ENCODE results near the gene PGS1. TPM values are rescaled to one million over a fixed set of nuclear protein-coding genes. Genes with fewer than 3 reads are reported as not detected.
A peak's percentile ranks its signal among the peaks of the same experiment; 100 is the strongest.

Gene PGS1
- polyA plus RNA-seq, 3 donors from 2014 or later: 17.0 to 27.5 (median 27.2) TPM

DNA sequence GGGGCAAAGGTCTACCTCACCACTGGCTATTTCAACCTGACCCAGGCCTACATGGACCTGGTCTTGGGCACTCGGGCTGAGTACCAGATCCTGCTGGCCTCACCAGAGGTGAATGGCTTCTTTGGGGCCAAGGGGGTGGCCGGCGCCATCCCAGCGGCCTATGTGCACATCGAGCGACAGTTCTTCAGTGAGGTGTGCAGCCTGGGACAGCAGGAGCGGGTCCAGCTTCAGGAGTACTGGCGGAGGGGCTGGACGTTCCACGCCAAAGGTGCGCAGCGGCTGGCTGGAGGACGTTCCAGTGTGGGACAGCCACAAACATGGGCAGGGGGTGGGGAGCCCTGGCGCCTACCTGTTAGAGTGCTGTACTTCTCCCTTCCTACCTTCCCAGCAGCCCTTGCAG, 25.4 kb downstream of the PGS1 start:
- Mint-ChIP-seq H3K9me3 (peaks cover 0 to 1% (median 0%) of the 10 kb centered on the region in 6 donors), H3K36me3 (peaks cover 9 to 25% (median 14%) of the 10 kb centered on the region in 3 donors), H3K27ac (no peak overlapping the region), H3K4me1 (peaks cover 13 to 21% of the 10 kb centered on the region in 2 donors), H3K27me3 (ENCODE audit: low read depth in 3 of 3) (no peaks in the 10 kb centered on the region), H3K4me3 (no peak overlapping the region)
- no peak for DNase-seq

DNA sequence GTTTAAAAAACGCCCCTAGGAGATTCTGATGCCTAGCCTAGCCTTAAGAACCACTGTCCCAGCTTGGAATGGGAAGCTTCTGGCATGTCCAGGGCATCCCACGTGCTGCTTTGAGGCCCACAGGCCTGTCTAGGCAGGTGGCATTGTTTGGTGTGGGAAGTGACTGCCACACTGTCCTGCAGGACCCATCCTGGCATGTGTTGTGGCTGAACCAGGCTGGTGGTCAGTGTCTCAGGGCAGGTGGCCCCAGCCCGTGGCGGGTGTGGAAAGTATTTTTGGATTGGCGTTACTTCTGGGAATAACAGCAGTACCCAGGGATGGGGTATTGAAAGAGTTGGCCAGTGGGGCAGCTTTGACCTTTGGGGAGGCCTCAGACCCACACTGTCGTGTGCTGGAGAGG, 27.9 kb downstream of the PGS1 start:
- H3K27ac Mint-ChIP-seq: no peak overlapping the region
- peaks cover 0 to under 1% (median 0%) of the 10 kb centered on the region in 3 donors for H3K27me3 Mint-ChIP-seq (ENCODE audit: low read depth in 3 of 3)
- DNase-seq: no peak
- peaks cover 28 to 29% of the 10 kb centered on the region in 2 donors for H3K4me1 Mint-ChIP-seq
- peaks cover 0 to 1% (median 0%) of the 10 kb centered on the region in 6 donors for H3K9me3 Mint-ChIP-seq
- H3K4me3 Mint-ChIP-seq: no peak overlapping the region
- H3K36me3 Mint-ChIP-seq: peaks cover 3 to 16% (median 14%) of the 10 kb centered on the region in 3 donors

DNA sequence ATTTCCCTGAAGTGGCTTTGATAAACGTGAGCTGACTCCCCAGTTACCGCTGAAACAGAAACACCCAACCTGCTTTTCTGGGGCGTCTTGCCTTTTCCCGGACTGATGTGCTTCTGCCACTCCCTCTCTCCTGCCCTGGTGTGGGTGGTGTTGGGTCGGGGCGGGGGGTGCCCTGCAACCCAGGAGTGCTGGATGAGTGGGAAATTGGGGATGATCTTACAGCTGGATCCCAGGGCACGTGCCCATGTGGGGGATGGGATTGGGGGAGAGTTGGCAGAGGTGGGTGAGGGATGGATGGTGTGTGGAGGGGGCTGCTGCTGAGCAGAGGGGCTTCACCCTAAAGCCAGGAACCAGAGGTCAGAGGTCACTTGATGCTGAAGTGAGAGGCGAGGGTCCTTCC, 28.5 kb downstream of the PGS1 start:
- Mint-ChIP-seq H3K27ac (no peak overlapping the region), H3K4me1 (peaks cover 28 to 30% of the 10 kb centered on the region in 2 donors)
- no peak for DNase-seq

GRCh38 chr17:78407387-78408000, 29.0 kb downstream of the PGS1 start:
- peak overlapping the region in 4 of 6 donors; percentile 3 to 64 (median 48) for H3K27ac Mint-ChIP-seq
- H3K36me3 Mint-ChIP-seq: peaks cover 0 to 10% (median 8%) of the 10 kb centered on the region in 3 donors

More for the DNA sequence above, 28.5 kb downstream of the PGS1 start:
- no peak overlapping the region for H3K4me3 Mint-ChIP-seq
- H3K9me3 Mint-ChIP-seq: peaks cover 0 to 1% (median 0%) of the 10 kb centered on the region in 6 donors
- H3K27me3 Mint-ChIP-seq (ENCODE audit: low read depth in 3 of 3): peaks cover 0 to 1% (median 0%) of the 10 kb centered on the region in 3 donors
- H3K36me3 Mint-ChIP-seq: peaks cover 0 to 14% (median 12%) of the 10 kb centered on the region in 3 donors

DNA sequence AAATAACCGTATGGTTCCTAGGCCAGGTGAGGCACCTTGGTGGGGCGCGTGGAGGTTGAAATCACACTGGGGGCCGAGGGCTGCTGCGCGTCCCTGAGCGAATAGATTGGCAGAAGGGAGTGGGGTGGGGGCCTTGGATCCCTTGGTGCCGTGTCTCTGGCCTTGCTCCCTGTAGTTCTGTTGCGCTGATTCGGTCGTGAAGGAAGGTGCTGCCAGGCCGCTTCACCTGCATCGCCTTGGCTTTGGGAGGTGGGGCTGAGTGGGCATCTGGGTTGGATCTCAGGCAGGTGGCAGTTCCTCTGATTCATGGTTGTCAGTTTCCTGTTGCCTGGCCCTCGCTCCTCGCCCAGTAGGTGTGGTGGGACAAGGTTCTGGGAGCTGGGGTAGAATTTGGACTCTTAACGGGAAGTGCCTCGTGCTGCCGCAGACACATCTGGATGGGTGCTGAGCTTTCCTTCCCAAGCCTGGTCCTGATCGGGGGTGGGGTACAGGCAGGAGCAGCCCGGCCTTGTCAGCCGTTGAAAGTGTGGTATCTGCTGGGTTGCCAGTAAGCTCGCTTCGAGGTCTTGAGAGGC, 30.1 kb downstream of the PGS1 start:
- Mint-ChIP-seq H3K4me3 (peak overlapping the region in 1 of 5 donors; percentile 2), H3K36me3 (peaks cover 0 to under 1% (median 0%) of the 10 kb centered on the region in 3 donors)

More at GRCh38 chr17:78407387-78408000, 29.0 kb downstream of the PGS1 start:
- Mint-ChIP-seq H3K4me1 (peaks cover 34 to 35% of the 10 kb centered on the region in 2 donors), H3K4me3 (no peak overlapping the region), H3K27me3 (ENCODE audit: low read depth in 3 of 3) (peaks cover 0 to 1% (median 0%) of the 10 kb centered on the region in 3 donors), H3K9me3 (peaks cover 0 to 1% (median 0%) of the 10 kb centered on the region in 6 donors)
- no peak for DNase-seq

GRCh38 chr17:78409191-78409928, 30.9 kb downstream of the PGS1 start:
- H3K4me1 Mint-ChIP-seq: peaks cover 52 to 54% of the 10 kb centered on the region in 2 donors
- H3K36me3 Mint-ChIP-seq: no peaks in the 10 kb centered on the region
- peak overlapping the region in 4 of 6 donors; percentile 2 to 67 (median 22) for H3K27ac Mint-ChIP-seq
- peaks cover 0 to 1% (median 0%) of the 10 kb centered on the region in 3 donors for H3K27me3 Mint-ChIP-seq (ENCODE audit: low read depth in 3 of 3)
- H3K9me3 Mint-ChIP-seq: no peaks in the 10 kb centered on the region
- no peak for DNase-seq
- peak overlapping the region in 2 of 5 donors; percentile 2 to 43 for H3K4me3 Mint-ChIP-seq

More for the DNA sequence above, 30.1 kb downstream of the PGS1 start:
- Mint-ChIP-seq H3K27ac (peak overlapping the region in 5 of 6 donors; percentile 2 to 58 (median 46)), H3K27me3 (ENCODE audit: low read depth in 3 of 3) (peaks cover 0 to 1% (median 0%) of the 10 kb centered on the region in 3 donors), H3K4me1 (peaks cover 44 to 46% of the 10 kb centered on the region in 2 donors), H3K9me3 (no peaks in the 10 kb centered on the region)
- no peak for DNase-seq

GRCh38 chr17:78411241-78411857, 32.9 kb downstream of the PGS1 start:
- peaks cover 71 to 74% of the 10 kb centered on the region in 2 donors for H3K4me1 Mint-ChIP-seq
- H3K27ac Mint-ChIP-seq: no peak overlapping the region

DNA sequence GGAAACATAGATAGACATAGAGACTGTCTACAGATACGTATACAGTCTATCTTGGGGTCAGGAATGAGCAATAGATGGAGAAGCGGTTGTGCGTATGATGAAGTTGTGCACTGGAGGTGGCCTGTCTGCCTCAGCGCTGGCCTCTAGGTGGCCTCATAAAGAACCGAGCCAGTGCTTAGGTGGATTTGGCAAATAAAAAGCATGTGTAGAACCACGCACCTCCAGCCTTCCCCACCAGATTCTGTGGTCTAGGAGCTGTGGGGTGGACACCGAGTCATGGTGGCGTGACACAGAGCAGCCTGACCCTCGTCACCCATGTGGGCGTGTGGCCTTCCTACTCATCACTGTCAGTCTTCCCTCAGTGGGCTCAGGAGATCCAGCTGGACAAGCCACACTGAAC, 34.0 kb downstream of the PGS1 start:
- H3K4me3 Mint-ChIP-seq: peak overlapping the region in 1 of 5 donors; percentile 65
- H3K27ac Mint-ChIP-seq: peak overlapping the region in 5 of 6 donors; percentile 13 to 97 (median 54)
- H3K36me3 Mint-ChIP-seq: no peaks in the 10 kb centered on the region
- peaks cover 0 to 3% (median 0%) of the 10 kb centered on the region in 3 donors for H3K27me3 Mint-ChIP-seq (ENCODE audit: low read depth in 3 of 3)
- H3K9me3 Mint-ChIP-seq: no peaks in the 10 kb centered on the region
- DNase-seq: no peak
- H3K4me1 Mint-ChIP-seq: peaks cover 78% of the 10 kb centered on the region in 2 donors

More at GRCh38 chr17:78411241-78411857, 32.9 kb downstream of the PGS1 start:
- no peak overlapping the region for H3K4me3 Mint-ChIP-seq
- DNase-seq: no peak
- no peaks in the 10 kb centered on the region for H3K9me3 Mint-ChIP-seq
- H3K27me3 Mint-ChIP-seq (ENCODE audit: low read depth in 3 of 3): peaks cover 0 to 3% (median 0%) of the 10 kb centered on the region in 3 donors
- no peaks in the 10 kb centered on the region for H3K36me3 Mint-ChIP-seq

GRCh38 chr17:78414178-78415162, 36.0 kb downstream of the PGS1 start:
- Mint-ChIP-seq H3K4me3 (peak overlapping the region in 2 of 5 donors; percentile 17 to 62), H3K9me3 (no peaks in the 10 kb centered on the region), H3K27me3 (ENCODE audit: low read depth in 3 of 3) (peaks cover 0 to 3% (median 0%) of the 10 kb centered on the region in 3 donors), H3K4me1 (peaks cover 60 to 65% of the 10 kb centered on the region in 2 donors), H3K27ac (peak overlapping the region; percentile 10 to 97 (median 80)), H3K36me3 (no peaks in the 10 kb centered on the region)
- DNase-seq: no peak

- Mint-ChIP-seq H3K9me3 (no peaks in the 10 kb centered on the region), H3K36me3 (peaks cover 4 to 8% (median 7%) of the 10 kb centered on the region in 3 donors), H3K4me3 (no peak overlapping the region), H3K27me3 (ENCODE audit: low read depth in 3 of 3) (peaks cover 0 to 3% (median 0%) of the 10 kb centered on the region in 3 donors), H3K27ac (peak overlapping the region in 3 of 6 donors; percentile 43 to 97 (median 62)), H3K4me1 (peaks cover 57 to 58% of the 10 kb centered on the region in 2 donors)
- DNase-seq: no peak
Measured at GRCh38 chr17:78415821-78416711, 37.6 kb downstream of the PGS1 start.

DNA sequence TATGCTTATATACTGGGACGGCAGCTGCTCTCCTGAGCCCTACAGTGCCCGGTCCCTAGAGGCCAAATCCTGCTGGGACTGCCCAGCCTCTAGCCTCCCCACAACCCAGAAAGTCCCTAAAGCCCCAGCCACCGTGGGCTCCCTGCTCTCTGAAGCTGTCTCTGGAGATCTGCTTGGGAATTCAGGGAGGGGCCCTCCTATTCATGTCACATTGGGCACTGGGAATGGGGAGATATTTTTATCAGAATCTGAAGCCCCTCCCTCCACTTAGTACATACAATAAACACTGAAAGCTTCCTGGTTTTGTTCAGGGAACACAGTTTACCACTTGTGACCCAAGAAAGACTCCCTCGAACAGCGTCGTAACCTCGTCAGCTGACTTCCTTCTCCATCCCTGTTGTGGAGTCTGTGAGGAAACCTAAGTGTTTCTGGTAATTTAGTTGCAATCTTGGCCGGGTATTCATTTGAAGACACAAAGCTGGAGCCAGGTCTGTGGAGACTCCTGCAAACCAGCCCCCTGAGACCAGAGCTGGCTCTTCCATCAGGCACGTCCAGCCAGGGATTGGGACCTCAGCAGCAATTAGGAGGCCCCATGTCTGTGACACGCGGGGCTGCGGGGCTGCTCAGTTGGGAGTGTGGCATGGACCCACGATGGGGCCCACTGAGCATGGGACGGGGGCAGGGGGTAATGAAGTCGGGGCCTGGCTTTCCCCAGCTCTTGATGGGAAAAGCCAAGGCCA, 38.5 kb downstream of the PGS1 start:
- H3K36me3 Mint-ChIP-seq: peaks cover 5 to 8% (median 7%) of the 10 kb centered on the region in 3 donors
- peak overlapping the region in 4 of 6 donors; percentile 11 to 75 (median 40) for H3K27ac Mint-ChIP-seq
- peaks cover 0 to 1% (median 0%) of the 10 kb centered on the region in 3 donors for H3K27me3 Mint-ChIP-seq (ENCODE audit: low read depth in 3 of 3)
- H3K9me3 Mint-ChIP-seq: no peaks in the 10 kb centered on the region
- no peak for DNase-seq
- H3K4me3 Mint-ChIP-seq: no peak overlapping the region
- H3K4me1 Mint-ChIP-seq: peaks cover 57% of the 10 kb centered on the region in 2 donors
